AG04449 (cell line): ENCODE results near the gene ANKRD33B.

Experiments used
- CTCF ChIA-PET: fragments of 350-600 bp; formaldehyde crosslinking; extraction: SDS; loops from one replicate; lab custom pipeline; 2021; ENCODE audit warnings: antibody characterized with exemption; lab: Yijun Ruan, JAX
- POLR2A ChIA-PET: fragments of 400-600, 350-600 bp; formaldehyde crosslinking; extraction: SDS; loops from one replicate; lab custom pipeline; 2020; ENCODE audit warnings: antibody characterized with exemption, inconsistent platforms; lab: Yijun Ruan, JAX
- DNase-seq: peaks from one replicate; pipeline ENCODE4 v3.0.0-alpha.2; 2010; ENCODE audit warnings: low read depth, low spot score
- H3K4me3 ChIP-seq: 2 replicates; pipeline ENCODE4 v1.5.1; 2011; ENCODE audit warnings: low read depth, mild to moderate bottlenecking, control low read depth, low read length
- TF ChIP-seq, protein P1 (sequence below): IDR thresholded peaks from one replicate; pipeline ENCODE4 v1.5.1; 2011; ENCODE audit warnings: mild to moderate bottlenecking, moderate library complexity, low read length, control low read depth, inconsistent platforms; ENCODE audit not compliant: insufficient read depth; ENCODE audit errors: missing control alignments

Gene ANKRD33B

DNA sequence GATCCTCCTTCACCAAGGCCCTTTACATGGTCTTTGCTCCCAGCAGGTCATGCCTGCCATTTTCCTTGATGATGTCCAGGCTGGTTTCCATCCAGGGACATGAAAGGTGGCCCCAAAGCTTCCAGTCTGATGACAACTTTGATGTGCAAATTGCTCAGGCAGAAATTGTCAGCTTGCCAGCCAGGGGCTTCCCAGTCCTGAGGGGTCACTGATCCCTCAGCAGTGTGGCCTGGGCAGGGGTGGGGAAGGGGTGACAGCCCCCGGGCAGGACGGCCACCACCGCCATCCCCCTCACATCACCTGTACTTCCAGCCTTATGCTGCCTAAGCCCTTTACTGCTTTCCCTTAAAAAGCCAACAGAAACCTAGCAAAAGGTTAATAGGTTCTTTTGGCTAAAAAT lies 96.3 kb downstream of the ANKRD33B start:
- H3K4me3 ChIP-seq: no peak overlapping the region
- ChIA-PET POLR2A (no interaction called here), CTCF (interaction anchor here (0.9 to 1.1 kb wide), 2 partner anchors 31 to 208 kb away, joined by 3 to 4 read pairs; no protein-coding TSS in a partner anchor)
- TF ChIP-seq, protein P1, sequence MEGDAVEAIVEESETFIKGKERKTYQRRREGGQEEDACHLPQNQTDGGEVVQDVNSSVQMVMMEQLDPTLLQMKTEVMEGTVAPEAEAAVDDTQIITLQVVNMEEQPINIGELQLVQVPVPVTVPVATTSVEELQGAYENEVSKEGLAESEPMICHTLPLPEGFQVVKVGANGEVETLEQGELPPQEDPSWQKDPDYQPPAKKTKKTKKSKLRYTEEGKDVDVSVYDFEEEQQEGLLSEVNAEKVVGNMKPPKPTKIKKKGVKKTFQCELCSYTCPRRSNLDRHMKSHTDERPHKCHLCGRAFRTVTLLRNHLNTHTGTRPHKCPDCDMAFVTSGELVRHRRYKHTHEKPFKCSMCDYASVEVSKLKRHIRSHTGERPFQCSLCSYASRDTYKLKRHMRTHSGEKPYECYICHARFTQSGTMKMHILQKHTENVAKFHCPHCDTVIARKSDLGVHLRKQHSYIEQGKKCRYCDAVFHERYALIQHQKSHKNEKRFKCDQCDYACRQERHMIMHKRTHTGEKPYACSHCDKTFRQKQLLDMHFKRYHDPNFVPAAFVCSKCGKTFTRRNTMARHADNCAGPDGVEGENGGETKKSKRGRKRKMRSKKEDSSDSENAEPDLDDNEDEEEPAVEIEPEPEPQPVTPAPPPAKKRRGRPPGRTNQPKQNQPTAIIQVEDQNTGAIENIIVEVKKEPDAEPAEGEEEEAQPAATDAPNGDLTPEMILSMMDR: no peak
- DNase-seq: no peak

DNA sequence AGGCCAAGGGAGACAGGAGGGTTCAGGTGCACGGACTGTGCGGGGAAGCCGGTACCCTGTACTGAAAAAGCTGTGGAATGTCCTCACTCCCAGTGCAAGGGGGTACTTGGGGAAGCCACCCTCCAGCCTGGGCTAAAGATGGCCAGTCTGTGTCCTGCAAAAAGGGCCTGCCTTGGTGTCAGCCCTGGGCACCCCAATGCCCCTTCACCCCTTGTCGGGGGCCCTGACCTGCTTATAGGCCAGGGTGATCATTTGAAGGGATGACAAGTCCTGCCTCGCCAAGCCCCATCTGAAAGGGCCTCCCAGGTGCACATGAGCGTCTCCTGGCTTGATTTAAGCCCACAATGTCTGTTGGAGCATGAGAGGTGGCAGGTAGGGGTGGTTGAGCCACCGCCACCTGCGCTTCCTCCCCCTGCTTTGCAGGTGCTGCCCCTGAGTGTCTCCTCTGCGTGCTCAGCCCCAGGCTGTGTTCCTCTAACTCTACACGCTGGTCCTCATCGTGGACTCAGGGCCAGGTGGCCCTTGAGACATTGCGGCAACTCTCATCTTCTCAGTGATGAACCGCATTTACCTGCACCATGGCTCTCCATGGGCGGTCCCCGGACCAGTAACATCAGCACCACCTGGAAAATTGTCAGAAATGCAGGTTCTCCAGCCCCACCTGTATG lies 97.0 kb downstream of the ANKRD33B start:
- TF ChIP-seq, protein P1: no peak
- POLR2A ChIA-PET: no interaction called here
- H3K4me3 ChIP-seq: no peak overlapping the region
- CTCF ChIA-PET: interaction anchor here (1.1 kb wide), 1 partner anchor 209 kb away, joined by 4 read pairs; no protein-coding TSS in a partner anchor
- DNase-seq: no peak

GRCh38 chr5:10661401-10661800 lies 97.5 kb downstream of the ANKRD33B start:
- CTCF ChIA-PET: no interaction called here
- POLR2A ChIA-PET: no interaction called here
- H3K4me3 ChIP-seq: no peak overlapping the region

GRCh38 chr5:10662083-10662482 lies 98.2 kb downstream of the ANKRD33B start:
- CTCF ChIA-PET: no interaction called here
- POLR2A ChIA-PET: no interaction called here
- TF ChIP-seq, protein P1: no peak

More at GRCh38 chr5:10661401-10661800, 97.5 kb downstream of the ANKRD33B start:
- TF ChIP-seq, protein P1: no peak
- DNase-seq: no peak

GRCh38 chr5:10662661-10663488 lies 99.0 kb downstream of the ANKRD33B start:
- TF ChIP-seq, protein P1: no peak
- no peak for DNase-seq
- no peak overlapping the region for H3K4me3 ChIP-seq
- POLR2A ChIA-PET: interaction anchor here (0.5 kb wide), 1 partner anchor 209 kb away, joined by 3 read pairs; no protein-coding TSS in a partner anchor
- CTCF ChIA-PET: interaction anchor here (0.9 kb wide), 1 partner anchor 36 kb away, joined by 3 read pairs; no protein-coding TSS in a partner anchor

More at GRCh38 chr5:10662083-10662482, 98.2 kb downstream of the ANKRD33B start:
- H3K4me3 ChIP-seq: no peak overlapping the region
- no peak for DNase-seq
